ENCODE results near the gene LAMB3. TPM values are rescaled to one million over a fixed set of nuclear protein-coding genes. Genes with fewer than 3 reads are reported as not detected.

LAMB3 gene
- polyA plus RNA-seq, 1 donor from 2014 or later = 5.8 TPM

DNA sequence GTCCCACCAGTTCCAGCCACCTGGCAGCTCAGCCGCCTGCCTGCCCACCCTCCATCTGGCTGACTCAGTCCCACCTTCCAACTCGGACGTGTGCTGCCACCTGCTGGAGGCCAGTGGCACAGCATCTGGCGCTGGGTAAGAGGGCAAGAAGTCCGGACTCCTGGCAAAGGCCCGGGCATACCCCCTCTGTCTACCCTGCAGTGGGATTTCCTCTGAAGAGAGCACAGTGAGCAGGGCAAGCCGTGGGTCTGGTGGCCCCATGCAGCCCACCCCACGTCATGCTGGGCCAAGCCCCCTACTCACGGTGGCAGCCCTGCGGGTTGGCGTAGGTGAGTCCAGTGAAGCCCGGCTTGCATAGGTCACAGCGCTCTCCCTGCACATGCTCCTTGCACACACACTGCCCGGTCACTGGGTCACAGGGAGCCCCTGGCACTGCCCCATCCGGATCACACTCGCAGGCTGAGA is 24.5 kb downstream of the LAMB3 start:
- H4K20me1 ChIP-seq (ENCODE audit: insufficient read depth) = no peaks in the 10 kb centered on the region
- H3K79me2 ChIP-seq (replicated peaks; ENCODE audit: insufficient read depth, low read length) = no peaks in the 10 kb centered on the region
- H3K4me3 ChIP-seq (ENCODE audit: low read length) = no peak overlapping the region
- H3K36me3 ChIP-seq (ENCODE audit: insufficient read depth, low read length) = no peaks in the 10 kb centered on the region
- no peaks in the 10 kb centered on the region for H3F3A ChIP-seq (ENCODE audit: insufficient read depth, low read length, poor library complexity, severe bottlenecking)
- H3K4me2 ChIP-seq (ENCODE audit: low read length) = no peak overlapping the region
- no peaks in the 10 kb centered on the region for H3K27me3 ChIP-seq (ENCODE audit: insufficient read depth, low read depth, low read length)
- no peaks in the 10 kb centered on the region for H3K9me2 ChIP-seq (ENCODE audit: insufficient read depth, low read length)
- no peak overlapping the region for H2AFZ ChIP-seq (ENCODE audit: low read depth, low read length)
- TF ChIP-seq EZH2 (IDR thresholded peaks at IDR 0.05; ENCODE audit: borderline replicate concordance, insufficient read depth, low read length, poor library complexity, severe bottlenecking) (no peak), EP300 (conservative IDR thresholded peaks at IDR 0.05; ENCODE audit: poor library complexity, severe bottlenecking) (no peak), POLR2AphosphoS5 (IDR thresholded peaks at IDR 0.05) (no peak), RAD21 (conservative IDR thresholded peaks at IDR 0.05) (peak; percentile 92), TAF1 (IDR thresholded peaks at IDR 0.05; ENCODE audit: low read depth) (no peak), MXI1 (conservative IDR thresholded peaks at IDR 0.05; ENCODE audit: poor library complexity, severe bottlenecking) (no peak), SMC3 (conservative IDR thresholded peaks at IDR 0.05; ENCODE audit: poor library complexity) (peak; percentile 94)
- TF ChIP-seq, protein P1, sequence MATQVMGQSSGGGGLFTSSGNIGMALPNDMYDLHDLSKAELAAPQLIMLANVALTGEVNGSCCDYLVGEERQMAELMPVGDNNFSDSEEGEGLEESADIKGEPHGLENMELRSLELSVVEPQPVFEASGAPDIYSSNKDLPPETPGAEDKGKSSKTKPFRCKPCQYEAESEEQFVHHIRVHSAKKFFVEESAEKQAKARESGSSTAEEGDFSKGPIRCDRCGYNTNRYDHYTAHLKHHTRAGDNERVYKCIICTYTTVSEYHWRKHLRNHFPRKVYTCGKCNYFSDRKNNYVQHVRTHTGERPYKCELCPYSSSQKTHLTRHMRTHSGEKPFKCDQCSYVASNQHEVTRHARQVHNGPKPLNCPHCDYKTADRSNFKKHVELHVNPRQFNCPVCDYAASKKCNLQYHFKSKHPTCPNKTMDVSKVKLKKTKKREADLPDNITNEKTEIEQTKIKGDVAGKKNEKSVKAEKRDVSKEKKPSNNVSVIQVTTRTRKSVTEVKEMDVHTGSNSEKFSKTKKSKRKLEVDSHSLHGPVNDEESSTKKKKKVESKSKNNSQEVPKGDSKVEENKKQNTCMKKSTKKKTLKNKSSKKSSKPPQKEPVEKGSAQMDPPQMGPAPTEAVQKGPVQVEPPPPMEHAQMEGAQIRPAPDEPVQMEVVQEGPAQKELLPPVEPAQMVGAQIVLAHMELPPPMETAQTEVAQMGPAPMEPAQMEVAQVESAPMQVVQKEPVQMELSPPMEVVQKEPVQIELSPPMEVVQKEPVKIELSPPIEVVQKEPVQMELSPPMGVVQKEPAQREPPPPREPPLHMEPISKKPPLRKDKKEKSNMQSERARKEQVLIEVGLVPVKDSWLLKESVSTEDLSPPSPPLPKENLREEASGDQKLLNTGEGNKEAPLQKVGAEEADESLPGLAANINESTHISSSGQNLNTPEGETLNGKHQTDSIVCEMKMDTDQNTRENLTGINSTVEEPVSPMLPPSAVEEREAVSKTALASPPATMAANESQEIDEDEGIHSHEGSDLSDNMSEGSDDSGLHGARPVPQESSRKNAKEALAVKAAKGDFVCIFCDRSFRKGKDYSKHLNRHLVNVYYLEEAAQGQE (IDR thresholded peaks at IDR 0.05; ENCODE audit: borderline replicate concordance) = no peak
- TF ChIP-seq, protein P2, sequence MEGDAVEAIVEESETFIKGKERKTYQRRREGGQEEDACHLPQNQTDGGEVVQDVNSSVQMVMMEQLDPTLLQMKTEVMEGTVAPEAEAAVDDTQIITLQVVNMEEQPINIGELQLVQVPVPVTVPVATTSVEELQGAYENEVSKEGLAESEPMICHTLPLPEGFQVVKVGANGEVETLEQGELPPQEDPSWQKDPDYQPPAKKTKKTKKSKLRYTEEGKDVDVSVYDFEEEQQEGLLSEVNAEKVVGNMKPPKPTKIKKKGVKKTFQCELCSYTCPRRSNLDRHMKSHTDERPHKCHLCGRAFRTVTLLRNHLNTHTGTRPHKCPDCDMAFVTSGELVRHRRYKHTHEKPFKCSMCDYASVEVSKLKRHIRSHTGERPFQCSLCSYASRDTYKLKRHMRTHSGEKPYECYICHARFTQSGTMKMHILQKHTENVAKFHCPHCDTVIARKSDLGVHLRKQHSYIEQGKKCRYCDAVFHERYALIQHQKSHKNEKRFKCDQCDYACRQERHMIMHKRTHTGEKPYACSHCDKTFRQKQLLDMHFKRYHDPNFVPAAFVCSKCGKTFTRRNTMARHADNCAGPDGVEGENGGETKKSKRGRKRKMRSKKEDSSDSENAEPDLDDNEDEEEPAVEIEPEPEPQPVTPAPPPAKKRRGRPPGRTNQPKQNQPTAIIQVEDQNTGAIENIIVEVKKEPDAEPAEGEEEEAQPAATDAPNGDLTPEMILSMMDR (IDR thresholded peaks at IDR 0.05; ENCODE audit: poor library complexity, severe bottlenecking) = peak; percentile 97
- H3K9me3 ChIP-seq (ENCODE audit: low read length) = no peaks in the 10 kb centered on the region
- no peak overlapping the region for H3K9ac ChIP-seq (ENCODE audit: low read length)
- H3K27ac ChIP-seq (ENCODE audit: low read length) = no peak overlapping the region

DNA sequence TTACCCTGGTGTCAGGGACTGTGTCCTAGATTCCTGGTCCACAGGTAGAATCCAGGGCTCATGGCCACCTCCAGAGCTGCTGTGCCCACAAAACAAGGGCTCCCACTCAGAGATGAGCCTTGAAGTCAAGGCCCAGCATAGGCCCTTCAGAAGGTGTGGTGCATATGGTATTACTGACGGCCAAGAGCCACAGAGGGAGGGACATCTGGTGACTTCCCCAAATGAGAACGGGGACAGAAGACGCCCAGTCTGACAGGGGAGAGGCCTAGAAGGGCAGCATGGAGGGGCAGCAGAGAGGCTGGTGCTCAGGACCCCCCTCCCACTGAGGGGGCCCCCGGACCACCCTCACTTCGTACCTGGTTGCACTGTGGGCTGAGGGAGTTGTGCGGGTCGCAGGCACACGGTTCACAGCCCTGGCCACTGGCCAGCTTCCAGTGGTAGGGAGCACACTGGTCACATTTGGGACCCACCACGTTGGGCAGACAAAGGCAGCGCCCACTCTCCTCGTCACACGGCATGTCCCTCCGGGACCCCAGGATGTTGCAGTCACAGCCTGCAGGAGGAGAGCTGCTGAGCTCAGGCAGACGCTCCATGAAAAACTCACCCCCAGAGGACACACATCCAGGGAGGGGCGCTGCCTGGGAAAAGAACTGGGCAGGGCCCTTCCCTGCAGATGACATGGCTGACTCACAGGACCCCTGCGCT is 25.0 kb downstream of the LAMB3 start:
- H3K9me3 ChIP-seq (ENCODE audit: low read length) = no peaks in the 10 kb centered on the region
- H3K9me2 ChIP-seq (ENCODE audit: insufficient read depth, low read length) = no peaks in the 10 kb centered on the region
- H3K27ac ChIP-seq (ENCODE audit: low read length) = no peak overlapping the region
- no peak overlapping the region for H3K4me3 ChIP-seq (ENCODE audit: low read length)
- no peak for TF ChIP-seq RAD21 (conservative IDR thresholded peaks at IDR 0.05)
- H3F3A ChIP-seq (ENCODE audit: insufficient read depth, low read length, poor library complexity, severe bottlenecking) = no peaks in the 10 kb centered on the region
- H4K20me1 ChIP-seq (ENCODE audit: insufficient read depth) = no peaks in the 10 kb centered on the region
- no peak overlapping the region for H3K4me2 ChIP-seq (ENCODE audit: low read length)
- no peaks in the 10 kb centered on the region for H3K36me3 ChIP-seq (ENCODE audit: insufficient read depth, low read length)
- H3K27me3 ChIP-seq (ENCODE audit: insufficient read depth, low read depth, low read length) = no peaks in the 10 kb centered on the region
- H3K79me2 ChIP-seq (replicated peaks; ENCODE audit: insufficient read depth, low read length) = no peaks in the 10 kb centered on the region
- H3K9ac ChIP-seq (ENCODE audit: low read length) = no peak overlapping the region
- no peak overlapping the region for H2AFZ ChIP-seq (ENCODE audit: low read depth, low read length)
